Activated CD4-positive, alpha-beta T cell treated with anti-CD3 and anti-CD28 coated beads, Interleukin-2, amount 50 U/mL, for 1 hour (primary cell): ENCODE data around the gene DPP7.
A peak's percentile ranks its signal among the peaks of the same experiment; 100 is the strongest.
"Not testable (repeated sequence)": the region's sequence is repeated elsewhere in the genome, so short reads cannot be mapped to it uniquely, and the experiment has no call there.

Experiments
- DNase-seq: peaks from one replicate; pipeline ENCODE4 v3.0.0-alpha.2; 2020

DPP7 gene

DNA sequence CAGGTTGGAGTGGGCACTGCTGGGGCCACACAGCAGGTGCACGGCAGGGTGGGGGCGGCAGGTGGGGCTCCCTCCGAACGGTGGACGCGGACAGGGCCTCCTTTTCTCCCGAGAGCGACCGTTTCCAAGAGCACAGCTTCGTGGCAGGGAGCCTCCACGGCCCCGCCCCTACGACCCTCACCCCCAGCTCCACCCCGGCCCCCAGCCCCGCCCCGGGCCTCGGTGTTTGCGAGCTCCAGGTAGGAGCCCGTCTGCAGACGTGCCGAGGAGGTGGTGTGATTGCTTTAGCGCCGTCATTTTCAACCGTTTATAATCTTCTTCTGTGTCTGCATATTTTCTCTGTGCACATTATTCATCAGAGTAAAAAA lies 33.2 kb upstream of the DPP7 start:
- DNase-seq = no peak

DNA sequence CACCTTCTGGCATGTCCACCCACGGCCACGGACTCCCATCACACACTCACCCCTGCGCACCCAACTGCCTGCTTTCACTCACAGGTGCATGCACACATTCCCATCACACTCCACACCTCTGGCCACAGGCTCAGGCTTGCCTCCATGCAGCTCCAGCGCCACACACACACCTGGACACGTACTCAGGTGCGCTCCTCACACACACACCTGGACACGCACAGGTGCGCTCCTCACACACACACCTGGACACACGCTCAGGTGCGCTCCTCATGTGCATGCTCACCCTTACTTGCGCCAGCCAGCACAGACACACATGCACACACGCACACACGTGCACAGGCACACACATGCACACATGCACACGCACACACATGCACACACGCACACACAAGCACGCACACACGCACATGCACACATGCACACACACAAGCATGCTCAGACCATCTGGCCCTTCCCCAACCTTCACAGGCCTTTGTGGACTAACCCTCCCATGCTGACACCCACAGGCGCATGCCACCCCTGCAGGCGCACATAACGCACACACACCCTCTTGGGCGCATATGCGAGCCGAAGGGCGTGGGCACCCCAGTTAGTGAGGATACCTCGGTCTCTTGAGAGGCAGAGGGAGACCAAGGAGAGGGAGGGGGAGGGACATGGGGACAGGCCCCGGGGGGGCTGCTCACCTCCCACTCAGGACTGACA lies 32.7 kb upstream of the DPP7 start:
- DNase-seq = no peak

GRCh38 chr9:137146527-137146918 lies 32.0 kb upstream of the DPP7 start:
- no peak for DNase-seq

DNA sequence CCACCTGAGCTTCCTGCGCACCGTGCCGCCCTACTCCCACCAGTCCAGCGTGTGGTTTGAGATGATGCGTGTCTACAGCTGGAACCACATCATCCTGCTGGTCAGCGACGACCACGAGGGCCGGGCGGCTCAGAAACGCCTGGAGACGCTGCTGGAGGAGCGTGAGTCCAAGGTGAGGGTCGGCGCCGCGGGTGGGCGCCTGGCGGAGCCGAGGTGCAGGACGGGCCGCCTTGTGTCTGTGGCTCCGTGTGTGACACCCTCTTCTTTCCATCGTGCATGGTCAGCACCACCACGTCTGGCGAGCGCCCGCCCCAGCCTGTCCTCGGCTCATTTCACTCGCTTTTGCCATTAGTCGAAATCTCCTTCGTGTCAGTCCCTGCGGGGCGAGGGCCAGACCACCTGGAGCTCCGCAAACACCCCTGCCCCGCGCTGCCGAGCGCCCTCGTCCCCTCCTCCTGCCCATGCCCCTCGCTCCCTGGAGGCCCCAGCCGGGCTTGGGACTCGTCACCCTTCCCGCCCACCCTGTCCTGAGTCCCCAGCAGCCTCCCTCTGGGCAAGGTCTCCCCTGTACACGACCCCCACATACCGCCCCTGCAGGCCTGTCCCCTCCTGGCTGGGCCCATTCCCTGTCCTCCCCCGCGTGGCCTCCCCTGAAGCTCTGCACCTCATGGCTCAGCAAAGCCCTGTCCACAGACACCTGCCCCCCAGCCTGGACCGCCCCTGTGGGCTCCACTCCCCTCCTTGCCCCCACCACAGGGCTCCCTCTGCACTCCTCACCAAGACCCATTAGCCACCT lies 31.4 kb upstream of the DPP7 start:
- no peak for DNase-seq

- DNase-seq = no peak
These were observed 28.9 kb upstream of the DPP7 start for GRCh38 chr9:137143459-137143858.

DNA sequence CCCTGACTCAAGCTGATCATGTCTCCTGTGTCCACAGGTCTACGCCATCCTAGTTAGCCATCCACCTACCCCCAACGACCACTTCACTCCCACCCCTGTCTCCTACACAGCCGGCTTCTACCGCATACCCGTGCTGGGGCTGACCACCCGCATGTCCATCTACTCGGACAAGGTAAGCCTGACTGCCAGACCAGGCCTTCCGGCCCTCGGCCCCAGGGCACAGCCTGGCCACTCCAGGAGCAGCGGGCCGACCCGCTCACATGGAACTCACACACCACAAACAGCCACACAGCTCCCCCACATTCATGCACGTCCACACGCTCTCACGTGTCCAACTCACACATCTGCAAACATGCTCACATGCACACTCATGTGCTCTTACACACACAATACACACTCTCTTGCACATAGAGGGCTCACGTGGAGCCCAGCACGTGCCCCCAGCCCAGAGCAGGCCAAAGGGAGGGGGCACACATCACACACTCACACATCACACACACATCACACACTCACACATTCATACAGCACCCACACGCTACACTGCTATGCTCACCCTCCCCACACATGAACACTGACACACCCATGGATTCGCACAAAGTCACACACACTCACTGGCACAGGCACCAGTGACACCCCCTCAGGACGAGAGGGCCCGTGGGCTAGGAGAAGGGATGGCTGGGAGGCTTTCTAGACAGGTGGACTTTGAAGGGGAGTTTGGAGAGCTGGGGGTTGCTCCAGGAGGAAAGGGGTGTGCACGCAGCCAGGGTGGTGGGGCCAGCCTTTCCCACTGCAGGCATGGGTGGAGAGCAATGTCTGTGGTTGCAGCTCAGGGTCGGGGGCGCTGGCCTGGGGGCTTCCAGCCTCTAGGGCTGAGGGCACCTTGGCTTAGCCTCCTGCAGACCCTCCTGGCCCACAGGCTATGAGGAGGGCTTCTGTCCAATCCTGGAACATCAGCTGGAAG lies 27.7 kb upstream of the DPP7 start:
- no peak for DNase-seq

GRCh38 chr9:137141050-137141810 lies 26.7 kb upstream of the DPP7 start:
- no peak for DNase-seq

DNA sequence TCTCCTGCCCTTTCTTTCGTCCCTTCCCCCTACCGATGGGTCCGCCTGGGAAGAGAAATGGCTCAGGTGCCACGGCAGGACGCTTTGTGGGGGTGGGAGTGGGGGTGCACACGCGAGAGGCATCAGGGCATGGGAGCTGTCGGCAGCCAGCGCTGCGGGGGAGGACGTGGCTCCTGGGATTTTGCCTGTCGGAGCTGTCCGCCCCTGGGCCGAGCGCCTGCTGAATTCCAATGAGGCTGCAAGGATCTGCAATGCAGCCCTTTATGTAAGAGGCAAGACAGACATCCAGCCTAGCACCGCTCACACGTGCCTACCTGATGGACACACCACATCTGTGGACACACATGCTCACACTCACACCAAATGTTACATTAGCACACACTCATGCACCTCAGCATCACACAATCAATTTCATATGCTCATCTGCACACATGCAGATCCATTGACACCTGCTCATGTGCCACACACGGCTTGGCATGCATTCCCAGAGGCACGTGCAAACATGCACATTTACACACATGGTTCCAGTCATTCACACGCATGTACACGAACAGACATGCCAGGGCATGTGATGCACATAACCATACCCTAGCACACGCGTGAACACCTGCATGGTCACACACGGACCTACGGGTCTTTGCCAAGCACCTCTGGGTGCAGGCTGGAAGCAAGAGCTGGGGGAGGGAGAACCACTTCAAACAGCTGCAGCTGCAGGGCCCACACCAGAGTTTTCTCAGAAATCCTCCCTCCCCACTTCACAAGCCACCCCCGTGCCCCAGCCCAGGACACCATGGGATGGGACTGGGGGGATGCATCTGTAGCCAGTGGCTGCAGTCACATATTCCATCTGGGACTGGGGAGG lies 25.8 kb upstream of the DPP7 start:
- DNase-seq = no peak

DNA sequence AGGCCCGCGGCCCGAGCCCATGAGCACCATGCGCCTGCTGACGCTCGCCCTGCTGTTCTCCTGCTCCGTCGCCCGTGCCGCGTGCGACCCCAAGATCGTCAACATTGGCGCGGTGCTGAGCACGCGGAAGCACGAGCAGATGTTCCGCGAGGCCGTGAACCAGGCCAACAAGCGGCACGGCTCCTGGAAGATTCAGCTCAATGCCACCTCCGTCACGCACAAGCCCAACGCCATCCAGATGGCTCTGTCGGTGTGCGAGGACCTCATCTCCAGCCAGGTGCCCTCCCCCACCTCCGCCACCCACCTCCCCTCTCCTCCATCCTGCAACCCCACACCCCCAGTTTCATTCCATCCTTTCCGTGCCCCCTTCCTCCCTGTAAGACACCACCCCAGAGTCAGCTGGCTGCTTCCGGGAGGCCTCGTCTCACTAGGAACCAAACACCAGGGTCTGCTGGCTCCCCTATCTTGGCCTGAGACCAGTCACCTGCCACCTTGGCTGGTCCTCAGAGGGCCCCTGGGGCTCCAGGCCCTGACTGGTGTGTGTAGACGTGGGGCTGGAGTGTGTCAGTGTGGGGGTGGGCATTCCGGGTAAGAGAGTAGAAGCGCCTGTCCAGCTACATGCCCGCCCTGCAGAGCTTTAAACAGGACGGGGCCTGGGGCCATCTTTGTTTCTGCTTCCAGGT lies 25.1 kb upstream of the DPP7 start:
- no peak for DNase-seq

DNA sequence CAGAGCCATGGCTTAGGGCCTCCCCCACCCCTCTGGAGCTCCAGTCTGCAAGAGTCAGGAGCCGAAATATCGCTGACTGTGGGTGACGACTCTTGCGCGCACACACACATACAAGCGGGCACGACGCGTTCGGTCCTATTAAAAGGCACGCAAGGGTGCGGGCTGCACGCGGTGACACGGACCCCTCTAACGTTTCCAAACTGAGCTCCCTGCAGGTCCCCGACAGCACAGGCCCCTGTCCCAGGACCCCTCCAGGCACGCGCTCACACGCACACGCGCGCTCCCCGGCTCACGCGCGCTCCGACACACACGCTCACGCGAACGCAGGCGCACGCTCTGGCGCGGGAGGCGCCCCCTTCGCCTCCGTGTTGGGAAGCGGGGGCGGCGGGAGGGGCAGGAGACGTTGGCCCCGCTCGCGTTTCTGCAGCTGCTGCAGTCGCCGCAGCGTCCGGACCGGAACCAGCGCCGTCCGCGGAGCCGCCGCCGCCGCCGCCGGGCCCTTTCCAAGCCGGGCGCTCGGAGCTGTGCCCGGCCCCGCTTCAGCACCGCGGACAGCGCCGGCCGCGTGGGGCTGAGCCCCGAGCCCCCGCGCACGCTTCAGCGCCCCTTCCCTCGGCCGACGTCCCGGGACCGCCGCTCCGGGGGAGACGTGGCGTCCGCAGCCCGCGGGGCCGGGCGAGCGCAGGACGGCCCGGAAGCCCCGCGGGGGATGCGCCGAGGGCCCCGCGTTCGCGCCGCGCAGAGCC lies 24.4 kb upstream of the DPP7 start, which contains the start of gene GRIN1:
GRIN1 (plus strand) TSS at position 433 of the 746 bp plus-strand sequence. CDS start 333 bp downstream, outside the sequence.
- peak; percentile 33 for DNase-seq

- DNase-seq = no peak
These were observed 23.7 kb upstream of the DPP7 start for GRCh38 chr9:137138058-137138721.

- no peak for DNase-seq
These were observed 22.5 kb upstream of the DPP7 start for GRCh38 chr9:137136881-137137607.

GRCh38 chr9:137136261-137136880 lies 21.8 kb upstream of the DPP7 start:
- no peak for DNase-seq

GRCh38 chr9:137135154-137135553 lies 20.6 kb upstream of the DPP7 start:
- not testable (repeated sequence) for DNase-seq

- no peak for DNase-seq
These were observed 19.7 kb upstream of the DPP7 start for GRCh38 chr9:137134191-137134590.

DNA sequence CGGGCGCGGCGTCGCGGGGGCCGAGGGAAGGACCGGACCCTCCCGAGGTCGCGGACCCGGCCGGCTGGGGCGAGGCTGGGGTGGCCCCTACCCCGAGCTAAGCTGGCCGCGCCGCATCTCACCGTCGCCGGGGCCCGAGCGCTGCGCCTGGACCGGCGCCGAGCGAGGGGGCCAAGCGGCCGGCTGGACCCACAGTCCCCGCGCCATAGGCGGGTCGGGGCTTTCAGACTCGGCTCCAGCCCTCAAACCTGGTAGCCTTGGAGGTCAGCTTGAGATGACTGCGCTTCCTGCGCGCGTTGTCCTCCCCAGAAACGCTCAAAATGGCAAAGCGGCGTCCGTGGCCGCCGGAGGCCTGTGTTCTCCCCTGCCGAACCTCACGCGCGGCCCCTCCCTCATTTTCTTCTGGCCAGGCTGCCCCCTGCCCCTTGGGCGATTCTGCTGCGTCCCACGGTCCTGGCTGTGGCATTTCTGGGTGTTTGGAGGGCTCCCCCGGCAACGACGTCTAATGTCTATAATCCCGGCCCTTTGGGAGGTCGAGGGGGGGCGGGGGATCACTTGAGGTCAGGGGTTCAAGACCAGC lies 15.7 kb upstream of the DPP7 start:
- DNase-seq = no peak

GRCh38 chr9:137129456-137130175 lies 15.1 kb upstream of the DPP7 start:
- DNase-seq = peak; percentile 85
